K562 (cell line): ENCODE measurements around the gene MEF2D. TPM values are rescaled to one million over a fixed set of nuclear protein-coding genes. Genes with fewer than 3 reads are reported as not detected.

Source experiments
- CHD4 ChIP-seq: fragments of 200-600 bp; sonication (generic); IDR thresholded peaks from 3 replicates; pipeline ENCODE4 v1.6.1; 2012; ENCODE audit warnings: low read depth, mild to moderate bottlenecking, mixed read lengths, low read length, inconsistent platforms; ENCODE audit not compliant: insufficient read depth, insufficient replicate concordance, poor library complexity, severe bottlenecking
- GATAD2A ChIP-seq: fragments of 450-650 bp; IDR thresholded peaks from 2 replicates; pipeline ENCODE4 v1.6.1; 2017
- NCOR1 ChIP-seq: fragments of 450-650 bp; IDR thresholded peaks from 2 replicates; pipeline ENCODE4 v1.6.1; 2016; ENCODE audit warnings: mild to moderate bottlenecking, moderate library complexity
- POLR2A ChIP-seq: fragments of 450-650 bp; conservative IDR thresholded peaks from 2 replicates; pipeline ENCODE4 v1.6.1; 2016
- POLR2G ChIP-seq: fragments of 200-400 bp; formaldehyde crosslinking; IDR thresholded peaks from 2 replicates; pipeline ENCODE4 v1.6.1; 2017; ENCODE audit warnings: low read depth, mild to moderate bottlenecking, antibody characterized with exemption, low read length, moderate library complexity
- SP1 ChIP-seq: sonication (generic); formaldehyde crosslinking; IDR thresholded peaks from 2 replicates; pipeline ENCODE4 v1.8.1; 2022; ENCODE audit warnings: mild to moderate bottlenecking, missing genetic modification reagents
- polyA plus RNA-seq, 8 experiments: library from polyadenylated mRNA; depleted of rRNA in 4 of 8; stranded (reverse) in 5 of 8; unstranded in 3 of 8; fragments of >200 nt; fragmentation: Nextera tagmentation in 2 of 8; fragmentation: Illumina TruSeq in 1 of 8; extraction: Ambion mirVana in 2 of 8; extraction: Trizol in 1 of 8; gene quantifications; 2 replicates each; pipeline versions ENCODE4 v1.2.1 to v1.2.3, GENCODE V29; 2011 to 2014; ENCODE audit warnings: inconsistent platforms in 1 of 8, missing spikeins in 1 of 8
- total RNA-seq, 7 experiments: library from RNA; depleted of rRNA in 6 of 7; stranded (reverse); fragments of >200 nt in 6 of 7; fragmentation: Illumina TruSeq in 2 of 7; extraction: Trizol in 2 of 7; gene quantifications; 2 replicates each; pipeline versions ENCODE4 v1.2.1 to v1.2.3, GENCODE V29; 2011 to 2021; ENCODE audit warnings: low replicate concordance in 1 of 7
- TF ChIP-seq, protein P1 (sequence below): sonication (generic); formaldehyde crosslinking; IDR thresholded peaks from 2 replicates; pipeline ENCODE4 v1.8.0; 2022; ENCODE audit warnings: mild to moderate bottlenecking, missing genetic modification reagents
- TF ChIP-seq, protein P2 (sequence below): sonication (generic); formaldehyde crosslinking; IDR thresholded peaks from 2 replicates; pipeline ENCODE4 v1.9.0; 2022; ENCODE audit warnings: mild to moderate bottlenecking, missing genetic modification reagents
- TF ChIP-seq, protein P3 (sequence below): sonication (generic); formaldehyde crosslinking; IDR thresholded peaks from 2 replicates; pipeline ENCODE4 v1.5.0; 2020; ENCODE audit warnings: missing genetic modification reagents
- TF ChIP-seq, protein P4 (sequence below): sonication (generic); IDR thresholded peaks from 2 replicates; pipeline ENCODE4 v1.6.1; 2016
- TF ChIP-seq, protein P5 (sequence below): sonication (generic); formaldehyde crosslinking; IDR thresholded peaks from 2 replicates; pipeline ENCODE4 v1.8.0; 2022; ENCODE audit warnings: missing genetic modification reagents, mild to moderate bottlenecking, moderate library complexity, borderline replicate concordance
- TF ChIP-seq, protein P6 (sequence below), 2 experiments: fragments of 150-350 bp in 1 of 2; IDR thresholded peaks; 2 replicates each; pipeline ENCODE4 v1.6.1; 2012 to 2016; ENCODE audit warnings: low read depth in 2 of 2, low read length in 2 of 2, mild to moderate bottlenecking in 1 of 2, moderate library complexity in 1 of 2

Gene MEF2D
- total and polyA plus RNA-seq, 9 of the 15 experiments (the other 6 are each of a cell fraction or from before 2014, with no cell fraction given) = 0.10 to 19.5 (median 2.6) TPM

DNA sequence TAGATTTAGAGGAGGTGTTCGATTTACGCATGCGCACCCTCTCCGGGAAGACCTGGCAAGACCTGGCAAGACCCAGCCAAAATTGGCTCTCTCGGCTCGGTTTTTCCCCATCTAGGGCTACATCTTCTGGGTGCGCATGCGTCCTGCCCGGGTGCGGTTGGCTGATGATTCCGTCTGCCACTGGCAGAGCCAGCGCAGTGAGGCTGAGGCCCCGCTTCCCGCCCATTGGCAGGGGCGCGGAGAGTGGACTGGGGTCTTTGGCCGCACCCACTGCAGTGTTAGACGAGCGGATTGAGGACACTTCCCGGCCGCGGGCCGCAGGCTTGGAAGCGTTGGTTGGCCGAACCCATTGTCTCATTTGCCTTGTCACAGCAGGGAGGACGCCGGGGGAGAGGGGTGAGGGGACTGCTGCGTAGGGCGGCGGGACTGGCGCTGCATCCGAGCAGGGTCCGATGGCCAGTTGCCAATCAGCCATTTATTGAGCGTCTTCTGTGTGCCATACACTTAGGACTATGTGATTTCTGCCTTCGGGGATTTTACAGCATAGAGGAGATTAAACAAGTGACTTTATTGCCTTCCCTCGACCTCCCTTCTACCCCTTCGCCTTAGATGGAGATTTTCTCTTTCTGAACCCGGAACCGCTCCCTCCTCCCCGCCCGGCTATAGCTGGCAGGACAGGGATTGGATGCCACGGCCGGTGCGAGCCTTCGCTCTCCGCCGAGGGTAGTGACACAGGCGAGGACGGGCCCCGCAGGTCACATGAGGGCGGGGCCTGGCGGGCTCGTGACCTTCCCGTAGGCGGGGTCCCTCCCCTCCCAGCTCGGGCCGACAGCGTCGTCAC, 43.7 kb downstream of the MEF2D start (continued):
- TF ChIP-seq, protein P1, sequence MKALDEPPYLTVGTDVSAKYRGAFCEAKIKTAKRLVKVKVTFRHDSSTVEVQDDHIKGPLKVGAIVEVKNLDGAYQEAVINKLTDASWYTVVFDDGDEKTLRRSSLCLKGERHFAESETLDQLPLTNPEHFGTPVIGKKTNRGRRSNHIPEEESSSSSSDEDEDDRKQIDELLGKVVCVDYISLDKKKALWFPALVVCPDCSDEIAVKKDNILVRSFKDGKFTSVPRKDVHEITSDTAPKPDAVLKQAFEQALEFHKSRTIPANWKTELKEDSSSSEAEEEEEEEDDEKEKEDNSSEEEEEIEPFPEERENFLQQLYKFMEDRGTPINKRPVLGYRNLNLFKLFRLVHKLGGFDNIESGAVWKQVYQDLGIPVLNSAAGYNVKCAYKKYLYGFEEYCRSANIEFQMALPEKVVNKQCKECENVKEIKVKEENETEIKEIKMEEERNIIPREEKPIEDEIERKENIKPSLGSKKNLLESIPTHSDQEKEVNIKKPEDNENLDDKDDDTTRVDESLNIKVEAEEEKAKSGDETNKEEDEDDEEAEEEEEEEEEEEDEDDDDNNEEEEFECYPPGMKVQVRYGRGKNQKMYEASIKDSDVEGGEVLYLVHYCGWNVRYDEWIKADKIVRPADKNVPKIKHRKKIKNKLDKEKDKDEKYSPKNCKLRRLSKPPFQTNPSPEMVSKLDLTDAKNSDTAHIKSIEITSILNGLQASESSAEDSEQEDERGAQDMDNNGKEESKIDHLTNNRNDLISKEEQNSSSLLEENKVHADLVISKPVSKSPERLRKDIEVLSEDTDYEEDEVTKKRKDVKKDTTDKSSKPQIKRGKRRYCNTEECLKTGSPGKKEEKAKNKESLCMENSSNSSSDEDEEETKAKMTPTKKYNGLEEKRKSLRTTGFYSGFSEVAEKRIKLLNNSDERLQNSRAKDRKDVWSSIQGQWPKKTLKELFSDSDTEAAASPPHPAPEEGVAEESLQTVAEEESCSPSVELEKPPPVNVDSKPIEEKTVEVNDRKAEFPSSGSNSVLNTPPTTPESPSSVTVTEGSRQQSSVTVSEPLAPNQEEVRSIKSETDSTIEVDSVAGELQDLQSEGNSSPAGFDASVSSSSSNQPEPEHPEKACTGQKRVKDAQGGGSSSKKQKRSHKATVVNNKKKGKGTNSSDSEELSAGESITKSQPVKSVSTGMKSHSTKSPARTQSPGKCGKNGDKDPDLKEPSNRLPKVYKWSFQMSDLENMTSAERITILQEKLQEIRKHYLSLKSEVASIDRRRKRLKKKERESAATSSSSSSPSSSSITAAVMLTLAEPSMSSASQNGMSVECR (CRISPR knock-in tag) = peak; percentile 86
- TF ChIP-seq, protein P2, sequence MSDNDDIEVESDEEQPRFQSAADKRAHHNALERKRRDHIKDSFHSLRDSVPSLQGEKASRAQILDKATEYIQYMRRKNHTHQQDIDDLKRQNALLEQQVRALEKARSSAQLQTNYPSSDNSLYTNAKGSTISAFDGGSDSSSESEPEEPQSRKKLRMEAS (CRISPR knock-in tag) = peak; percentile 97
- TF ChIP-seq POLR2A (peak; percentile 75), POLR2G (peak; percentile 82), NCOR1 (no peak), SP1 (CRISPR knock-in tag) (peak; percentile 15), CHD4 (no peak), GATAD2A (peak; percentile 59; the same call in 1 of the 2 replicates)
- TF ChIP-seq, protein P3, sequence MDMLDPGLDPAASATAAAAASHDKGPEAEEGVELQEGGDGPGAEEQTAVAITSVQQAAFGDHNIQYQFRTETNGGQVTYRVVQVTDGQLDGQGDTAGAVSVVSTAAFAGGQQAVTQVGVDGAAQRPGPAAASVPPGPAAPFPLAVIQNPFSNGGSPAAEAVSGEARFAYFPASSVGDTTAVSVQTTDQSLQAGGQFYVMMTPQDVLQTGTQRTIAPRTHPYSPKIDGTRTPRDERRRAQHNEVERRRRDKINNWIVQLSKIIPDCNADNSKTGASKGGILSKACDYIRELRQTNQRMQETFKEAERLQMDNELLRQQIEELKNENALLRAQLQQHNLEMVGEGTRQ (CRISPR knock-in tag) = peak; percentile 95
- TF ChIP-seq, protein P4, sequence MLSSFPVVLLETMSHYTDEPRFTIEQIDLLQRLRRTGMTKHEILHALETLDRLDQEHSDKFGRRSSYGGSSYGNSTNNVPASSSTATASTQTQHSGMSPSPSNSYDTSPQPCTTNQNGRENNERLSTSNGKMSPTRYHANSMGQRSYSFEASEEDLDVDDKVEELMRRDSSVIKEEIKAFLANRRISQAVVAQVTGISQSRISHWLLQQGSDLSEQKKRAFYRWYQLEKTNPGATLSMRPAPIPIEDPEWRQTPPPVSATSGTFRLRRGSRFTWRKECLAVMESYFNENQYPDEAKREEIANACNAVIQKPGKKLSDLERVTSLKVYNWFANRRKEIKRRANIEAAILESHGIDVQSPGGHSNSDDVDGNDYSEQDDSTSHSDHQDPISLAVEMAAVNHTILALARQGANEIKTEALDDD = no peak
- TF ChIP-seq, protein P5, sequence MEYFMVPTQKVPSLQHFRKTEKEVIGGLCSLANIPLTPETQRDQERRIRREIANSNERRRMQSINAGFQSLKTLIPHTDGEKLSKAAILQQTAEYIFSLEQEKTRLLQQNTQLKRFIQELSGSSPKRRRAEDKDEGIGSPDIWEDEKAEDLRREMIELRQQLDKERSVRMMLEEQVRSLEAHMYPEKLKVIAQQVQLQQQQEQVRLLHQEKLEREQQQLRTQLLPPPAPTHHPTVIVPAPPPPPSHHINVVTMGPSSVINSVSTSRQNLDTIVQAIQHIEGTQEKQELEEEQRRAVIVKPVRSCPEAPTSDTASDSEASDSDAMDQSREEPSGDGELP (CRISPR knock-in tag) = peak; percentile 52; the same call in 1 of the 2 replicates
- TF ChIP-seq, protein P6, sequence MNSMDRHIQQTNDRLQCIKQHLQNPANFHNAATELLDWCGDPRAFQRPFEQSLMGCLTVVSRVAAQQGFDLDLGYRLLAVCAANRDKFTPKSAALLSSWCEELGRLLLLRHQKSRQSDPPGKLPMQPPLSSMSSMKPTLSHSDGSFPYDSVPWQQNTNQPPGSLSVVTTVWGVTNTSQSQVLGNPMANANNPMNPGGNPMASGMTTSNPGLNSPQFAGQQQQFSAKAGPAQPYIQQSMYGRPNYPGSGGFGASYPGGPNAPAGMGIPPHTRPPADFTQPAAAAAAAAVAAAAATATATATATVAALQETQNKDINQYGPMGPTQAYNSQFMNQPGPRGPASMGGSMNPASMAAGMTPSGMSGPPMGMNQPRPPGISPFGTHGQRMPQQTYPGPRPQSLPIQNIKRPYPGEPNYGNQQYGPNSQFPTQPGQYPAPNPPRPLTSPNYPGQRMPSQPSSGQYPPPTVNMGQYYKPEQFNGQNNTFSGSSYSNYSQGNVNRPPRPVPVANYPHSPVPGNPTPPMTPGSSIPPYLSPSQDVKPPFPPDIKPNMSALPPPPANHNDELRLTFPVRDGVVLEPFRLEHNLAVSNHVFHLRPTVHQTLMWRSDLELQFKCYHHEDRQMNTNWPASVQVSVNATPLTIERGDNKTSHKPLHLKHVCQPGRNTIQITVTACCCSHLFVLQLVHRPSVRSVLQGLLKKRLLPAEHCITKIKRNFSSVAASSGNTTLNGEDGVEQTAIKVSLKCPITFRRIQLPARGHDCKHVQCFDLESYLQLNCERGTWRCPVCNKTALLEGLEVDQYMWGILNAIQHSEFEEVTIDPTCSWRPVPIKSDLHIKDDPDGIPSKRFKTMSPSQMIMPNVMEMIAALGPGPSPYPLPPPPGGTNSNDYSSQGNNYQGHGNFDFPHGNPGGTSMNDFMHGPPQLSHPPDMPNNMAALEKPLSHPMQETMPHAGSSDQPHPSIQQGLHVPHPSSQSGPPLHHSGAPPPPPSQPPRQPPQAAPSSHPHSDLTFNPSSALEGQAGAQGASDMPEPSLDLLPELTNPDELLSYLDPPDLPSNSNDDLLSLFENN (IDR thresholded peaks at IDR 0.05; ENCODE audit: low read depth in 2 of 2, low read length in 2 of 2) = peak in 1 of 2 experiments; percentile 51; a peak in 1 of 4 replicates
